Measurements from ENCODE around the gene GNB1L. TPM values are rescaled to one million over a fixed set of nuclear protein-coding genes. Genes with fewer than 3 reads are reported as not detected.
A peak's percentile ranks its signal among the peaks of the same experiment; 100 is the strongest.

The GNB1L gene
- total RNA-seq, 1 donor from 2014 or later: 9.9 TPM

DNA sequence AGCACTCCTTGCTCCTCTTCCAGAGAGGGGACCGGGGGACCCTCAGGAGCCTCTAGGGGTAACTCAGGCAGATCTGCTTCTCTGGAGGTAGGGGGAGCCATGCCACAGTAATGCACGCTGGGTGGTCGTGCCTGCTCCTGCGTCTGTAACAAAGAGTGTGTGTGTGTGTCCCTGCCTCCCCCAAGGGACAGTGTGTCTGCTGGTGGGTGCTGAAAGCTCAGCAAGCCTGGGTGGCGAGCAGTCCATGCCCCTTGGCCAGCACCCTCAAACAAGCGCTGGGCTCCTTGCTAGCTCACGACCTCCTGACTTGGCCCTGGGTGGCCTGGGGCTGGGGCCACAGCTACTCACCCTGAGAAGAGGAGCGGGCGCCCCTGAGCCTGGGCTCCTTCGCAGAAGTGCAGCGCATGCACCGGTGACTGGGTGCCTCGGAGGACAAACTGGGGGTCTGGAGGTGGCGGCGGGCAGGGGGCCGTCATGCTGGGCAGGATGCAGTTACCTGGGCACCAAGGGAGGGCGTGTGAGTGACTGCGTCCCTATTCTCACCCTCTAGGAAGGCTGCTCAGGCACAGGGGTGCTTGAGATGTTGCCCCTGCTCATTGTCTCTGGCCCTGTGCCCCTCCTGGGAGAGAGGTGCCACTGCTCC, 33.7 kb downstream of the GNB1L start:
- TF ChIP-seq, protein P1, sequence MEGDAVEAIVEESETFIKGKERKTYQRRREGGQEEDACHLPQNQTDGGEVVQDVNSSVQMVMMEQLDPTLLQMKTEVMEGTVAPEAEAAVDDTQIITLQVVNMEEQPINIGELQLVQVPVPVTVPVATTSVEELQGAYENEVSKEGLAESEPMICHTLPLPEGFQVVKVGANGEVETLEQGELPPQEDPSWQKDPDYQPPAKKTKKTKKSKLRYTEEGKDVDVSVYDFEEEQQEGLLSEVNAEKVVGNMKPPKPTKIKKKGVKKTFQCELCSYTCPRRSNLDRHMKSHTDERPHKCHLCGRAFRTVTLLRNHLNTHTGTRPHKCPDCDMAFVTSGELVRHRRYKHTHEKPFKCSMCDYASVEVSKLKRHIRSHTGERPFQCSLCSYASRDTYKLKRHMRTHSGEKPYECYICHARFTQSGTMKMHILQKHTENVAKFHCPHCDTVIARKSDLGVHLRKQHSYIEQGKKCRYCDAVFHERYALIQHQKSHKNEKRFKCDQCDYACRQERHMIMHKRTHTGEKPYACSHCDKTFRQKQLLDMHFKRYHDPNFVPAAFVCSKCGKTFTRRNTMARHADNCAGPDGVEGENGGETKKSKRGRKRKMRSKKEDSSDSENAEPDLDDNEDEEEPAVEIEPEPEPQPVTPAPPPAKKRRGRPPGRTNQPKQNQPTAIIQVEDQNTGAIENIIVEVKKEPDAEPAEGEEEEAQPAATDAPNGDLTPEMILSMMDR (IDR thresholded peaks at IDR 0.05; ENCODE audit: unreplicated experiment): no peak
- no peak overlapping the region for H3K27ac Mint-ChIP-seq
- DNase-seq (ENCODE audit: low spot score in 2 of 2, unreplicated experiment in 2 of 2): peak in 1 of 2 experiments; percentile 36
- no peak overlapping the region for H3K4me3 Mint-ChIP-seq
- peaks cover under 1% of the 10 kb centered on the region for H3K36me3 Mint-ChIP-seq
- H3K9me3 Mint-ChIP-seq: peaks cover under 1% of the 10 kb centered on the region
- H3K4me1 Mint-ChIP-seq: peaks cover 16% of the 10 kb centered on the region
- H3K27me3 Mint-ChIP-seq (ENCODE audit: low read depth): no peaks in the 10 kb centered on the region

DNA sequence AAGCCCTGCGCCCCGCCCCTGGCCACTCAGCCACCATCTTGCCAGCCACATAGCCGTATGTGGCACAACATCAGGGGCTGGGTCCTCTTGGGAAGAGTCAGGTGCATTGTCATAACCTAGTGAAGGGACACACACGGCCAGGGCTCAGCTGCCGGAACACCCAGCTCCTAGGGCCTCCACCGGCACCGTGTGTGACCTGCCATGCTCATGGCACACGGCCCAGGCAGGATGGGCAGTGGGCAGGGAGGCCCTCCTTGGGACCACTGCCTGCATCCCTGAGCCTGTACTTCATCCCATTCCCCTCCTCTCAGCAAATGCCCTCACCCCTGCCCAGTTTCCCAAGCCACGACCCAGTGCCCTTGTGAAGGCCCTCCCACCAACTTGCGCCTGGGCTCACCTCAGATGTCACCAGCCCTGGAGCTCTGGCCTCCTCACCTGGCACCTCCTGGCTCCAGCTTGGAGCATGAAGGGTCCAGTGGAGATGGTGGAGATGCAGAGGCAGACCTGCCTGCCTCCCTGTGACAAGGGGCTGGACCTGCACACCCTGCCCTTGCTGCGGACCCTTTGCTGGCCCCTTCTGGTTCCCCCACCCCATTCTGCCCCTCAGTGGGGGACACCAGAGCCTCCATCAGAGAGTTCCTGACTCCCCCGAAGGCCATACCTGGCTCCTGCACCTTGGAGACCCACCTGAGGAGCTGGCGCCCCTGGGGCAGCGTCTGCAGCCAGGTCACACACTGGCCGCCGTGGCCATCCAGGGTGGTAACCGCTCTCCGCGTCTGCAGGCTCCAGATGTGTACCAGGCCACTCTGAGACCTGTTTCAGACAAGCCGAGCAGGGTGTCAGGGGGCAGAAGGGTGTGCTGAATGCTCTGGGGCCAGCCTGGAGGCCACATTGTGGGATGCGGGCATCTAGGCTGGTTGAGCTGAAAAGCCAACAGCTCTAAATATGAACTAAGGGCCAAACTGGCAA, 34.5 kb downstream of the GNB1L start:
- H3K27me3 Mint-ChIP-seq (ENCODE audit: low read depth): no peaks in the 10 kb centered on the region
- no peaks in the 10 kb centered on the region for H3K36me3 Mint-ChIP-seq
- H3K4me3 Mint-ChIP-seq: no peak overlapping the region
- H3K27ac Mint-ChIP-seq: no peak overlapping the region
- H3K9me3 Mint-ChIP-seq: no peaks in the 10 kb centered on the region
- H3K4me1 Mint-ChIP-seq: peaks cover 16% of the 10 kb centered on the region
- DNase-seq (ENCODE audit: low spot score in 2 of 2, unreplicated experiment in 2 of 2): peak in 1 of 2 experiments; percentile 33
- TF ChIP-seq, protein P1 (IDR thresholded peaks at IDR 0.05; ENCODE audit: unreplicated experiment): no peak

DNA sequence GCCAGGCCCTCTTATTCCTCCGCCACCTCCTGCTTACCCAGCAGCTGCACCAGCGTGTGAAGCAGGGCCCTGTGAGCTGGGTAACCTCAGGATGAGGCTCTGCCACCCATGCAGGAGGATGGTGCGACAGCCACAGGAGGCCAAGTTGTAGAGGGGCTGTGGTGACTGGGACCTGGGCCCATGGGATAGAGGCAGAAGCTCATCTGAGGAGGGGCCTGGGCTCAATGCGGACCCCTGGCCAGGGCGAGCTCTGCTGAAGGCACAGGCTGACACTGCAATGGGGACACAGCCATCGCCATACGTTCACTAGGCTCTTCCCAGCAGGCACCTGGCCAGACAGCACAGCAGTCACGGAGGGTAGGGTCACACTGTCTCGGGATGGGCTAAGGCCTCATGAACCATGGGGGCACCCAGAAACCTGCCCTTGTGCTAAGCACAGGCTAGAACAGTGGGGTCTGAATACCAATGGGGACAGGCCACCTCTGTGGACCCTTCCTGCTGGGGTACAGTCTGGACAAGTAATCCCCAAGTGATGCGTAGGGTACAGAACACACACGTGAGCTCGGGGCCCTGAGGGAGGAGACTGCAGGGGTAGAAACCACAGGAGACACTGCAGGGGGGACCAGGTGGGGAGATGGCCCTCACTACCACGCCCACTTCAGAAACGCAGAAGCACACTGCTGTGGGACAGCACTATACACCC, 35.3 kb downstream of the GNB1L start:
- no peak overlapping the region for H3K4me3 Mint-ChIP-seq
- peaks cover 2% of the 10 kb centered on the region for H3K36me3 Mint-ChIP-seq
- TF ChIP-seq, protein P1 (IDR thresholded peaks at IDR 0.05; ENCODE audit: unreplicated experiment): no peak
- no peaks in the 10 kb centered on the region for H3K27me3 Mint-ChIP-seq (ENCODE audit: low read depth)
- no peak overlapping the region for H3K27ac Mint-ChIP-seq
- H3K4me1 Mint-ChIP-seq: peaks cover 14% of the 10 kb centered on the region
- no peaks in the 10 kb centered on the region for H3K9me3 Mint-ChIP-seq
- DNase-seq (ENCODE audit: low spot score in 2 of 2, unreplicated experiment in 2 of 2): peak in 1 of 2 experiments; percentile 31

DNA sequence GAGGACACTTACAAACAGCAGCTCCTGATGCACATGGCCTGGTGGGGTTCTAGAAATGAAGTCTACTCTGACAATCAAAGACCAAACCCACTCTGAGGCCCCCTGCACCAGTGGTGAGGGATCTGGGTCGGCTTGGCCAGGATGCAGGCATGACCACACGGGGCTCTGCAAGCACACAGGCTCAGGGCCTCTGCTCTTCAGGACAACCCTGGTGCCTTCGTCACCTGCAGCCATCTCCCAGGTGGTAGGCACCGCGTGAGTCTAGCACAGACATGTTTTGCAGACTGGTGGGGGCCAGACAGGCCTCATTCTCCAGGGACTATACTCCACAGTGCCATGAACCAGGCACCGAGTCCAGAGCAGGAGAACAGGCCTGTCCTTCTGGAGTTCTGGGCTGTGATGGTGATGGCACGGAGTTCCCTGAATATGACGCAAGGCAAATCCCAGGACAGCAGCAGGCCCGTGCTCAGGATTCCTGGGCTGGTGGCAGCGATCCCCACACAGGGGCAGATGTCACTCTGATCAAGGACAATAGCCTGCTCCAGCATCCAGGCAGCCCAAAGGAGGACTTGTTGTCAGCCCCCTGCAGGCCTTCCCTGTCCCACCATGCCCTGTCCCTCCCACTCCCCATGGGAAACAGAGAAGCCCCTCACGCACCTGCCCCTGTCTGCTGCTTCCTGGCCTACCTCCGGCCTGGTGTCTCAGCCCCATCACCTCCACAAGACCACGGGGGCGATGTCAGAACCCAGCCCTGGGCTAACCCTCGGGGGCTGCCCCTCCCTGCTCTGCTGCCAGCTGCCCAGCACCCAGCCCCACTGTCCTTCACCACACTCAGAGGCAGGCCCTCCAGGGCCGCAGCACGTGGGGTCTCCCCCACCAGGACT, 36.1 kb downstream of the GNB1L start:
- H3K9me3 Mint-ChIP-seq: no peaks in the 10 kb centered on the region
- peaks cover 8% of the 10 kb centered on the region for H3K4me1 Mint-ChIP-seq
- TF ChIP-seq, protein P1 (IDR thresholded peaks at IDR 0.05; ENCODE audit: unreplicated experiment): no peak
- peak in 1 of 2 experiments; percentile 28 for DNase-seq (ENCODE audit: low spot score in 2 of 2, unreplicated experiment in 2 of 2)
- no peaks in the 10 kb centered on the region for H3K27me3 Mint-ChIP-seq (ENCODE audit: low read depth)
- no peak overlapping the region for H3K27ac Mint-ChIP-seq
- H3K36me3 Mint-ChIP-seq: peaks cover 3% of the 10 kb centered on the region
- H3K4me3 Mint-ChIP-seq: no peak overlapping the region

Measured in mesothelial cell of epicardium (in vitro differentiated cells).